Nephron (organoid): ENCODE data around the gene CTRB2.
"Not testable (repeated sequence)": the region's sequence is repeated elsewhere in the genome, so short reads cannot be mapped to it uniquely, and the experiment has no call there.

Experiments
- H3K27ac Mint-ChIP-seq, 3 experiments: 2 replicates each; pipeline ENCODE4 v1.8.0; 2020; ENCODE audit warnings: mixed read lengths in 3 of 3, mild to moderate bottlenecking in 2 of 3, moderate library complexity in 1 of 3
- H3K27me3 Mint-ChIP-seq: 2 replicates; pipeline ENCODE4 v1.8.0; 2021; ENCODE audit warnings: low read depth, mild to moderate bottlenecking, moderate library complexity, mixed read lengths
- H3K36me3 Mint-ChIP-seq: 2 replicates; pipeline ENCODE4 v1.8.0; 2020; ENCODE audit warnings: low read depth, mixed read lengths
- H3K4me1 Mint-ChIP-seq: 2 replicates; pipeline ENCODE4 v1.8.0; 2020; ENCODE audit warnings: mixed read lengths
- H3K4me3 Mint-ChIP-seq, 3 experiments: 2 replicates each; pipeline ENCODE4 v1.8.0; 2020; ENCODE audit warnings: mild to moderate bottlenecking in 3 of 3, mixed read lengths in 3 of 3, moderate library complexity in 2 of 3
- H3K9me3 Mint-ChIP-seq: 2 replicates; pipeline ENCODE4 v1.8.0; 2020; ENCODE audit warnings: mixed read lengths
- CTCF ChIP-seq, 3 experiments: fragments of 200-600 bp; sonication (generic); IDR thresholded peaks; one replicate each; pipeline ENCODE4 v1.5.0; 2021; ENCODE audit warnings: antibody characterized with exemption in 3 of 3; ENCODE audit not compliant: unreplicated experiment in 3 of 3

CTRB2 gene

DNA sequence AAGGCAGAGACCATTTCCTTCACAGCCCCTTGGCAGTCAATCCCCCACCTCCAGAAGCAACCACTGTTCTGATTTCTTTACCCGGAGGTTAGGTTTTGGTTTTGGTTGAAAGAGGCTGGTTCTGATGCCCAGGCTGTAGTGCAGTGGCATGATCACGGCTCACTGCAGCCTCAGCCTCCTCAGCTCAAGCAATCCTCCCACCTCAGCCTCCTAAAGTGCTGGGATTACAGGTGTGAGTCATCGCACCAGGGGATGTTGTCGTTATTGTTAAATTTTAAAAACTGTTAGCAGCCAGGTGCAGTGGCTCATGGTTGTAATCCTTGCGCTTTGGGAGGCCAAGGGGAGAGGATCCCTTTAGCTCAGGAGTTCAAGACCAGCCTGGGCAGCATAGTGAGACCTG, 3.0 kb upstream of the CTRB2 start:
- Mint-ChIP-seq H3K27ac (no peak overlapping the region), H3K36me3 (no peaks in the 10 kb centered on the region), H3K4me3 (no peak overlapping the region), H3K9me3 (no peaks in the 10 kb centered on the region), H3K27me3 (no peaks in the 10 kb centered on the region), H3K4me1 (peaks cover 6% of the 10 kb centered on the region)
- TF ChIP-seq CTCF (IDR thresholded peaks at IDR 0.05; ENCODE audit: unreplicated experiment in 3 of 3) = no peak

DNA sequence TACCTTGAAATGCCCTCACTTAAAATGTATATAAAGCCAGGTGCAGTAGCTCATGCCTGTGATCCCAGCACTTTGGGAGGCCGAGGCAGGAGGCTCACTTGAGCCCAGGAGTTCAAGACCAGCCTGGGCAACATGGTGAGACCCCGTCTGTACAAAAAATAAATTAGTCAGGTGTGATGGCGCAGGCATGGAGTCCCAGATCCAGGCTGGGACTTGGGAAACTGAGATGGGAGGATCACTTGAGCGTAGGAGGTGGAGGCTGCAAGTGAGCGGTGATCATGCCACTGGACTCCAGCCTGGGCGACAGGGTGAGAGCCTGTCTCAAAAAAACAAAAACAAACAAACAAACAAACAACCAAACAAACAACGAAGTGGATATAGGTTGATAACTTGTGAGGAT, 2.6 kb upstream of the CTRB2 start:
- not testable (repeated sequence) for H3K36me3 Mint-ChIP-seq, H3K4me1 Mint-ChIP-seq, H3K27ac Mint-ChIP-seq, H3K4me3 Mint-ChIP-seq, H3K9me3 Mint-ChIP-seq, H3K27me3 Mint-ChIP-seq

GRCh38 chr16:75208861-75209505, 2.0 kb upstream of the CTRB2 start:
- TF ChIP-seq CTCF (IDR thresholded peaks at IDR 0.05; ENCODE audit: unreplicated experiment in 3 of 3) = no peak
- no peak overlapping the region for H3K4me3 Mint-ChIP-seq
- H3K9me3 Mint-ChIP-seq = no peaks in the 10 kb centered on the region
- peaks cover 6% of the 10 kb centered on the region for H3K4me1 Mint-ChIP-seq
- no peaks in the 10 kb centered on the region for H3K27me3 Mint-ChIP-seq
- no peak overlapping the region for H3K27ac Mint-ChIP-seq
- H3K36me3 Mint-ChIP-seq = no peaks in the 10 kb centered on the region

DNA sequence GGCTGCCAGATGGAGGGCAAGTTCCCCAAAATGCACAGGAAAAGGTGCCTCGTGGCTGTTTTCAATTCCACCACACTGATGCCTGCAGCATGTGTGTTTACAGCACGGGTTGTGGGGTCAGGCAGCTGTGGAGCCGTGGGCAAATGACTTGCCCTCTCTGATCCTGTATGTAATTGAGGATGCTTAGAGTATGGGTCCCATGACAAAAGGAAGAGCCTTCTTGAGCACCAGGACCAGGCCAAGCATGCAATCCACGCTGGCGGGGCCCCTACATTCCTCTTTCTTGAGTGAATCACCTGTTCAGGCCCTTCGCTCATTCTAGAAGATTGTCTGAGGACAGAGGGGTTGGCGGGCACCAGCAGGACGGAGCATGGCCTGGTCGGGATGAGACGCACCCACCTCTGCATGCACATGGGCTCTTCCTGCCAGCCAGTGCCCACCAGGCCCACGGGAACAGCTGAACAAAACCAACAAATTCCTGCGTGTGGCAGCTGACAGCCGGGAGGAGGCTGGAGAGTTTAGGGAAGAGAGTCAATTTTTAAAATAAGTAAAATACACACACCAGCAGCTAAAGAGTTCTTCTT, 1.4 kb upstream of the CTRB2 start:
- Mint-ChIP-seq H3K36me3 (no peaks in the 10 kb centered on the region), H3K27me3 (no peaks in the 10 kb centered on the region), H3K9me3 (no peaks in the 10 kb centered on the region), H3K27ac (no peak overlapping the region), H3K4me3 (no peak overlapping the region), H3K4me1 (peaks cover 6% of the 10 kb centered on the region)
- TF ChIP-seq CTCF (IDR thresholded peaks at IDR 0.05; ENCODE audit: unreplicated experiment in 3 of 3) = no peak

DNA sequence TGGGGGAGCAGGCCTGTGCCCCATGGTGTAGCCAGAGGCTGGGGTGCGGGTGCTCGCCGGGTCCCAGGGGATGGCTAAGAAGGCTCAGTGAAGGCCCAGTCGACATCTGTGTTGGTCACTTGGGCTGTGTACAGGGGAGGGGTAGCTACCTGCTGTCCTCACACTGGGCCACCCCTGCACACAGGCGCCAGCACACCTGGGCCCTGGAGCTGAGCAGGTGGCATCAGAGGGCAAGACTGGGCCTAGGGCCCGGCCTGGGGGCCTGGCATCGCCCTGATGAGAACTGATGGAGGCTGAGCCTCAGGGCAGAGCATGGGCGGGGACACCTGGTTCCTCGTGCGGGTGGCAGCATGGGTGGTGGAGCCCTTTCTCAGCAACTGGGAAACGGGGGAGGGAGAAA, 870 bp upstream of the CTRB2 start:
- peaks cover 6% of the 10 kb centered on the region for H3K4me1 Mint-ChIP-seq
- H3K27ac Mint-ChIP-seq = no peak overlapping the region
- H3K9me3 Mint-ChIP-seq = no peaks in the 10 kb centered on the region
- no peaks in the 10 kb centered on the region for H3K27me3 Mint-ChIP-seq
- no peaks in the 10 kb centered on the region for H3K36me3 Mint-ChIP-seq
- H3K4me3 Mint-ChIP-seq = no peak overlapping the region
- no peak for TF ChIP-seq CTCF (IDR thresholded peaks at IDR 0.05; ENCODE audit: unreplicated experiment in 3 of 3)

GRCh38 chr16:75205961-75206748, 806 bp downstream of the CTRB2 start:
- not testable (repeated sequence) for H3K9me3 Mint-ChIP-seq, H3K27me3 Mint-ChIP-seq, H3K4me3 Mint-ChIP-seq, H3K27ac Mint-ChIP-seq, H3K36me3 Mint-ChIP-seq, H3K4me1 Mint-ChIP-seq

- not testable (repeated sequence) for H3K27ac Mint-ChIP-seq, H3K4me1 Mint-ChIP-seq, H3K9me3 Mint-ChIP-seq, H3K36me3 Mint-ChIP-seq, H3K4me3 Mint-ChIP-seq, H3K27me3 Mint-ChIP-seq
These were observed 1.5 kb downstream of the CTRB2 start for GRCh38 chr16:75205438-75205837.

- not testable (repeated sequence) for H3K36me3 Mint-ChIP-seq, H3K4me3 Mint-ChIP-seq, H3K27me3 Mint-ChIP-seq, H3K27ac Mint-ChIP-seq, H3K9me3 Mint-ChIP-seq, H3K4me1 Mint-ChIP-seq
These were observed 2.1 kb downstream of the CTRB2 start for GRCh38 chr16:75204905-75205304.
